Neutrophil (primary cell): ENCODE data around the gene COQ10B.

Source experiments
- H3K27ac ChIP-seq: fragments of 200-600 bp; sonication (generic); 2 replicates; pipeline ENCODE4 v1.5.1; 2016; ENCODE audit warnings: mild to moderate bottlenecking, moderate library complexity
- H3K27me3 ChIP-seq: fragments of 200-600 bp; sonication (generic); 2 replicates; pipeline ENCODE4 v1.6.0; 2016; ENCODE audit warnings: mild to moderate bottlenecking
- H3K36me3 ChIP-seq: fragments of 200-600 bp; sonication (generic); 2 replicates; pipeline ENCODE4 v1.5.1; 2017
- H3K4me1 ChIP-seq, 2 experiments: fragments of 200-600 bp in 1 of 2; sonication (generic) in 1 of 2; 1 replicate in 1 of 2; 2 replicates in 1 of 2; pipeline versions ENCODE4 v1.5.1 to v1.6.1; 2013 to 2016; ENCODE audit warnings: low read depth in 1 of 2, low read length in 1 of 2, mild to moderate bottlenecking in 1 of 2, moderate library complexity in 1 of 2; ENCODE audit not compliant: control insufficient read depth in 1 of 2, insufficient read depth in 1 of 2
- H3K4me3 ChIP-seq, 2 experiments: fragments of 200-600 bp in 1 of 2; sonication (generic) in 1 of 2; 1 replicate in 1 of 2; 2 replicates in 1 of 2; pipeline ENCODE4 v1.5.1; 2013 to 2016; ENCODE audit warnings: low read depth in 1 of 2, low read length in 1 of 2, mild to moderate bottlenecking in 1 of 2, moderate library complexity in 1 of 2
- H3K9me3 ChIP-seq: fragments of 200-600 bp; sonication (generic); 2 replicates; pipeline ENCODE4 v1.5.1; 2016
- TF ChIP-seq, protein P1 (sequence below): fragments of 200-600 bp; sonication (generic); IDR thresholded peaks from 2 replicates; pipeline ENCODE4 v1.5.1; 2016; ENCODE audit warnings: antibody characterized with exemption

The COQ10B gene

DNA sequence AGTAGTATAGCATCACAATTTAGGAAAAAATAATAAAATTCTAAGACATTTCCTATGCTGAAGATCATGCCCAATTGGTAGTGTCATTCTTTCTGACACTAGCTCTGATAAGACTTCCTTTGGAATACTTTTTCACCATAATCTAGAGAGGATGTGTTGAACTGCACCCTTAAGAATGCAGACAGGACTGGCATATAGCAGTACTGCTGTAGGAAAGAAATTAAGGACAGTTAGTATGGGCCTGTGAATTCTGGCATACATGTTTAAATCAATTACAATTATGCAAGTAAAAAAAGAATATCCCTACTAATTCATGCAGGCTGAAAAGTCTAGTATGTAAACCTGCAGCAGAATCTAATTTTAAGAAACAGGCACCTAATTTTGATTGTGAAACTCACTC, 33.9 kb upstream of the COQ10B start:
- Histone ChIP-seq H3K36me3 (peaks cover 95% of the 10 kb centered on the region), H3K27ac (peak overlapping the region; percentile 7)

DNA sequence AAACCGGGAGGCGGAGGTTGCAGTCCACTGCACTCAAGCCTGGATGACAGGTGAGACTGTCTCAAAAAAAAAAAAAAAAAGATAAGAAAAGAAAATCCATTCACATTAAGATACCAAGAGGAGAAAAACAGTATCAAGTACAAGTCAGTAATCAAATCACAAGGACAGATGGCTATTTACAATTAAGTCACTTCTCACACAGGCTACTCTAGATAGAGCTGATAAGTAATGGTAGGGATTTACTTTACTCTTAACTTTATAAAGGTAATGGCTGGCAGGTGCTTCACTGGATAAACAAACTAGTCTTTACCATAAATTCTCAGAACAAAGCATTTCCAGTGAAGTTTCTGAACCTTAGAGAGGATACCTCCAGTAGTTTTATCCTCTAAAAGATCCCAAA, 30.0 kb upstream of the COQ10B start:
- TF ChIP-seq, protein P1, sequence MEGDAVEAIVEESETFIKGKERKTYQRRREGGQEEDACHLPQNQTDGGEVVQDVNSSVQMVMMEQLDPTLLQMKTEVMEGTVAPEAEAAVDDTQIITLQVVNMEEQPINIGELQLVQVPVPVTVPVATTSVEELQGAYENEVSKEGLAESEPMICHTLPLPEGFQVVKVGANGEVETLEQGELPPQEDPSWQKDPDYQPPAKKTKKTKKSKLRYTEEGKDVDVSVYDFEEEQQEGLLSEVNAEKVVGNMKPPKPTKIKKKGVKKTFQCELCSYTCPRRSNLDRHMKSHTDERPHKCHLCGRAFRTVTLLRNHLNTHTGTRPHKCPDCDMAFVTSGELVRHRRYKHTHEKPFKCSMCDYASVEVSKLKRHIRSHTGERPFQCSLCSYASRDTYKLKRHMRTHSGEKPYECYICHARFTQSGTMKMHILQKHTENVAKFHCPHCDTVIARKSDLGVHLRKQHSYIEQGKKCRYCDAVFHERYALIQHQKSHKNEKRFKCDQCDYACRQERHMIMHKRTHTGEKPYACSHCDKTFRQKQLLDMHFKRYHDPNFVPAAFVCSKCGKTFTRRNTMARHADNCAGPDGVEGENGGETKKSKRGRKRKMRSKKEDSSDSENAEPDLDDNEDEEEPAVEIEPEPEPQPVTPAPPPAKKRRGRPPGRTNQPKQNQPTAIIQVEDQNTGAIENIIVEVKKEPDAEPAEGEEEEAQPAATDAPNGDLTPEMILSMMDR = no peak

More for the DNA sequence above, 33.9 kb upstream of the COQ10B start:
- no peaks in the 10 kb centered on the region for H3K27me3 ChIP-seq
- no peaks in the 10 kb centered on the region for H3K4me1 ChIP-seq
- H3K4me3 ChIP-seq = no peak overlapping the region
- TF ChIP-seq, protein P1 = no peak
- H3K9me3 ChIP-seq = no peaks in the 10 kb centered on the region

DNA sequence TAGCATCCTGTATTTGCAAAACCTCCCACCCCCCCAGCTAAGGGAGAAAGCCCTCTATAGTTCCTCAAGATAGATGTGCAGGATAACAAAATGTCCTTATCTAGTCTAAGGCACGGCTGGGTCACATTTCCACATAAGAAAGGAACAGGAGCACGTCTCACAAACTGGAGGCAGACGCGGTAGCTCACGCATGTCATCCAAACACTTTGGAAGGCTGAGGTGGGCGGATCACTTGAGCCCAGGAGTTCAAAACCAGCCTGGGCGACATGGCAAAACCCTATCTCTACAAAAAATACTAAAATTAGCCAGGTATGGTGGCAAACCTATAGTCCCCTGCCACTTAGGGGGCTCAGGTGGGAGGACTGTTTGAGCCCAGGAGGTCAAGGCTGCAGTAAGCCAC, 27.8 kb upstream of the COQ10B start:
- Histone ChIP-seq H3K36me3 (peaks cover 43% of the 10 kb centered on the region), H3K27me3 (no peaks in the 10 kb centered on the region), H3K4me1 (peaks cover 0 to 13% of the 10 kb centered on the region in 2 experiments), H3K27ac (peak overlapping the region; percentile 41), H3K9me3 (no peaks in the 10 kb centered on the region), H3K4me3 (no peak overlapping the region)
- TF ChIP-seq, protein P1 = no peak

More for the DNA sequence above, 30.0 kb upstream of the COQ10B start:
- Histone ChIP-seq H3K4me3 (no peak overlapping the region), H3K27me3 (no peaks in the 10 kb centered on the region), H3K4me1 (peaks cover 0 to 13% of the 10 kb centered on the region in 2 experiments), H3K36me3 (peaks cover 62% of the 10 kb centered on the region), H3K27ac (peak overlapping the region; percentile 35), H3K9me3 (no peaks in the 10 kb centered on the region)

DNA sequence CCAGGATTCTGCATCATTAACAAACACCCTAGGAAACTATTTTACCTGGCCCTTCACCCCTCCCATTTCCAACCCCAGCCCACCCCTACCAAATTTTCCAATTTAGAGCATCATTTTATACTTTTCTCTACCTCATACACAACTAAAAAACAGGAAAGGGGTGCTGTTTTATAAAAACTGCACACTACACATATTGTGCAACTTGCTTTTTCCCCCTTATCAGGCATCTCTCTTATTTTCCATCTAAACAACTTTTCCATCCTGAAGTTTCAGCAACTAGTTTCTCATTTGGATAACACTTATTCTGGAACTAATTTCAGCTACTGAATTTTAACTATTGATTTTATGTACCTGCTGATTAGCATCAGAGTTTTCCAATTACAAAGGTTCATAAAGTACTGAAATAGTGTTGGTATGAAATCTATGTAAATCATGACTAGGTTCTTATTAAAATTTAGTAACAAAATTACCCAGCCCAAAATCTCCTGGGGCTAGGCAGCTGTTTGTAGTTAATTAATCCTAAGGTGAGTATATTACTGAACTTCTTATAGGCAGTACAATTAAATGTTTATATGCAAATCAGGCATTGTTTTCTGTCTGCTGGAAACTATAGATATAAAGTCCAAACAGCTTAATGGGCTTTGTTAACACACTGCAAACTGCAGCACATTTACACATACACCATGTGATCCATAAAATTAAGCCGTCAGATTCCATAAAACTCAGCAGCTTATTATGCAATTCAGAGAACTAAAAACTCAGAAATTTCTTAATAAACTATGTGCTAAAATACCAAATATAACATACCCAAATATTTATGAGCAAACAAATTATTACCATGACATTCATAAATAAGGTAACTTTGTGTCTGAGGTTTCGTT, 26.4 kb upstream of the COQ10B start:
- H3K36me3 ChIP-seq = peaks cover 31% of the 10 kb centered on the region
- no peak overlapping the region for H3K4me3 ChIP-seq
- TF ChIP-seq, protein P1 = no peak
- peaks cover 14 to 22% of the 10 kb centered on the region in 2 experiments for H3K4me1 ChIP-seq
- H3K27ac ChIP-seq = no peak overlapping the region
- H3K27me3 ChIP-seq = no peaks in the 10 kb centered on the region
- H3K9me3 ChIP-seq = no peaks in the 10 kb centered on the region

DNA sequence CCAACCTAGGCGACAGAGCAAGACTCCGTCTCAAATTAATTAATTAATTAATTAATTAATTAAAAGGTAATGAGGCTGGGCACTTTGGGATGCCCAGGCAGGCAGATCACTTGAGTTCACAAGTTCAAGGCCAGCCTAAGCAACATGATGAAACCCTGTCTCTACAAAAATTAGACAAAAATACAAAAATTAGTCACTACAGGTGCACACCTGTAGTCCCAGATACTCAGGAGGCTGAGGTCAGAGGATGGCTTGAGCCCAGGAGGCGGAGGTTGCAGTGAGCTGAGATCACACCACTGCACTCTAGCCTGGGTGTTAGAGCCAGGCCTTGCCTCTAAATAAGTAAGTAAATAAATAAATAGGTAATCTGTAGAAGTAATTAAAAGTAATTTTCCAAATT, 25.4 kb upstream of the COQ10B start:
- no peaks in the 10 kb centered on the region for H3K9me3 ChIP-seq
- no peak overlapping the region for H3K27ac ChIP-seq
- peaks cover 24 to 33% of the 10 kb centered on the region in 2 experiments for H3K4me1 ChIP-seq
- H3K36me3 ChIP-seq = peaks cover 21% of the 10 kb centered on the region
- TF ChIP-seq, protein P1 = no peak
- no peaks in the 10 kb centered on the region for H3K27me3 ChIP-seq
- H3K4me3 ChIP-seq = no peak overlapping the region
